ENCODE measurements around the gene REEP5. TPM values are rescaled to one million over a fixed set of nuclear protein-coding genes. Genes with fewer than 3 reads are reported as not detected.

REEP5 gene
- polyA plus RNA-seq, 1 donor (not counting 4 experiments of a cell fraction or from before 2014, with no cell fraction given), result 298 TPM

DNA sequence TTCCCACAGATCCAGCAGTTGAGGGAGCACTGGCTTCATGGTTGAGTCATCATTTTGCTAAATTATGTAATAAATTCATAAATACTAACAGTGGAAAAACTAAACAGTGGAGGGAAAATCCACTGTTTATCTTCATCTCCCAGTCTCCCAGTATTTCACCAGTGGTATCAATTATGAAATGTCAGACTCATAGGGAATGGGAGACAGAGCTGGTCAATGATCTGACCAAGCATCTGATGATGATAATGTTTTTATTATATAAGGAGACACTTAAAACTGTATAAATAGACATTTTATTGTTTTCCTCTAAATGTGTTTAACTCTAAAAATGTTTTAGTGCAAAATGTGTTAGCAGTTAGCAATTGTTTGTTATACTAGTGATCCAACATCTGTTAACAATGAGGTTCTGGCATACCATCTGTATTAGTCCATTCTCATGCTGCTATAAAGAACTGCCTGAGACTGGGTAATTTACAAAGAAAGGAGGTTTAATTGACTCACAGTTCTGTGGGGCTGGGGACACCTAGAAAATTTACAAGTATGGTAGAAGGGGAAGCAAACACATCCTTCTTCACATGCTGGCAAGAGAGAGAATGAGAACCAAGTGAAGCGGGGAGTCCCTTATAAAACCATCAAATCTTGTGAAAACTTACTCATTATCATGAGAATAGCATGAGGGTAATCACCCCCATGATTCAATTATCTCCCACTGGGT is 11.8 kb upstream of the REEP5 start:
- no peak for TF ChIP-seq EZH2 (IDR thresholded peaks at IDR 0.05; ENCODE audit: low read length)
- TF ChIP-seq, protein P1, sequence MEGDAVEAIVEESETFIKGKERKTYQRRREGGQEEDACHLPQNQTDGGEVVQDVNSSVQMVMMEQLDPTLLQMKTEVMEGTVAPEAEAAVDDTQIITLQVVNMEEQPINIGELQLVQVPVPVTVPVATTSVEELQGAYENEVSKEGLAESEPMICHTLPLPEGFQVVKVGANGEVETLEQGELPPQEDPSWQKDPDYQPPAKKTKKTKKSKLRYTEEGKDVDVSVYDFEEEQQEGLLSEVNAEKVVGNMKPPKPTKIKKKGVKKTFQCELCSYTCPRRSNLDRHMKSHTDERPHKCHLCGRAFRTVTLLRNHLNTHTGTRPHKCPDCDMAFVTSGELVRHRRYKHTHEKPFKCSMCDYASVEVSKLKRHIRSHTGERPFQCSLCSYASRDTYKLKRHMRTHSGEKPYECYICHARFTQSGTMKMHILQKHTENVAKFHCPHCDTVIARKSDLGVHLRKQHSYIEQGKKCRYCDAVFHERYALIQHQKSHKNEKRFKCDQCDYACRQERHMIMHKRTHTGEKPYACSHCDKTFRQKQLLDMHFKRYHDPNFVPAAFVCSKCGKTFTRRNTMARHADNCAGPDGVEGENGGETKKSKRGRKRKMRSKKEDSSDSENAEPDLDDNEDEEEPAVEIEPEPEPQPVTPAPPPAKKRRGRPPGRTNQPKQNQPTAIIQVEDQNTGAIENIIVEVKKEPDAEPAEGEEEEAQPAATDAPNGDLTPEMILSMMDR (optimal IDR thresholded peaks at IDR 0.05 in 1 of 3, IDR thresholded peaks at IDR 0.05 in 1 of 3, conservative IDR thresholded peaks at IDR 0.05 in 1 of 3; ENCODE audit: extremely low read depth in 1 of 3, insufficient read depth in 2 of 3, low read length in 3 of 3), result no peak
- H3K9me1 ChIP-seq (ENCODE audit: control insufficient read depth, extremely low read depth, insufficient read depth, low read length), result no peaks in the 10 kb centered on the region
- H3K4me2 ChIP-seq (ENCODE audit: control insufficient read depth, extremely low read depth, insufficient read depth, low read depth, low read length), result no peak overlapping the region
- no peaks in the 10 kb centered on the region for H3K4me1 ChIP-seq (ENCODE audit: control insufficient read depth, extremely low read depth, insufficient read depth, low read length)
- H3K79me2 ChIP-seq (ENCODE audit: control insufficient read depth, insufficient read depth, low read length), result no peaks in the 10 kb centered on the region
- dilution Hi-C loops (cut with MboI; ENCODE audit: extremely low pct_ligation_motif_present, low sequenced_read_pairs), result no loop called here
- FAIRE-seq (no peak), DNase-seq (ENCODE audit: low read depth, low spot score) (no peak)
- no peaks in the 10 kb centered on the region for H3K27me3 ChIP-seq (ENCODE audit: control insufficient read depth, extremely low read depth, insufficient read depth, low read length)
- H3K4me3 ChIP-seq (ENCODE audit: control insufficient read depth in 2 of 3, extremely low read depth in 1 of 3, insufficient read depth in 2 of 3, low read depth in 1 of 3, low read length in 3 of 3), result no peak overlapping the region
- no peak overlapping the region for H3K27ac ChIP-seq (ENCODE audit: control insufficient read depth, insufficient read depth, low read length)
- H2AFZ ChIP-seq (ENCODE audit: control insufficient read depth, low read length), result no peak overlapping the region
- H3K9ac ChIP-seq (ENCODE audit: control insufficient read depth, extremely low read depth, insufficient read depth, low read length), result no peak overlapping the region
- no peaks in the 10 kb centered on the region for H4K20me1 ChIP-seq (ENCODE audit: control insufficient read depth, extremely low read depth, insufficient read depth, low read length)
- H3K36me3 ChIP-seq (ENCODE audit: control insufficient read depth in 2 of 2, extremely low read depth in 1 of 2, insufficient read depth in 2 of 2, low read length in 2 of 2), result no peaks in the 10 kb centered on the region
- no peaks in the 10 kb centered on the region for H3K9me3 ChIP-seq (ENCODE audit: control insufficient read depth, low read depth, low read length)

- Histone ChIP-seq H2AFZ (ENCODE audit: control insufficient read depth, low read length) (no peak overlapping the region), H3K36me3 (ENCODE audit: control insufficient read depth in 2 of 2, extremely low read depth in 1 of 2, insufficient read depth in 2 of 2, low read length in 2 of 2) (no peaks in the 10 kb centered on the region), H3K9ac (ENCODE audit: control insufficient read depth, extremely low read depth, insufficient read depth, low read length) (no peak overlapping the region), H4K20me1 (ENCODE audit: control insufficient read depth, extremely low read depth, insufficient read depth, low read length) (no peaks in the 10 kb centered on the region), H3K9me3 (ENCODE audit: control insufficient read depth, low read depth, low read length) (no peaks in the 10 kb centered on the region), H3K4me3 (ENCODE audit: control insufficient read depth in 2 of 3, extremely low read depth in 1 of 3, insufficient read depth in 2 of 3, low read depth in 1 of 3, low read length in 3 of 3) (no peak overlapping the region), H3K4me1 (ENCODE audit: control insufficient read depth, extremely low read depth, insufficient read depth, low read length) (no peaks in the 10 kb centered on the region), H3K27me3 (ENCODE audit: control insufficient read depth, extremely low read depth, insufficient read depth, low read length) (no peaks in the 10 kb centered on the region), H3K9me1 (ENCODE audit: control insufficient read depth, extremely low read depth, insufficient read depth, low read length) (no peaks in the 10 kb centered on the region), H3K27ac (ENCODE audit: control insufficient read depth, insufficient read depth, low read length) (no peak overlapping the region), H3K79me2 (ENCODE audit: control insufficient read depth, insufficient read depth, low read length) (no peaks in the 10 kb centered on the region), H3K4me2 (ENCODE audit: control insufficient read depth, extremely low read depth, insufficient read depth, low read depth, low read length) (no peak overlapping the region)
- DNase-seq (ENCODE audit: low read depth, low spot score) (no peak), FAIRE-seq (no peak)
- TF ChIP-seq EZH2 (IDR thresholded peaks at IDR 0.05; ENCODE audit: low read length), result no peak
- TF ChIP-seq, protein P1 (optimal IDR thresholded peaks at IDR 0.05 in 1 of 3, IDR thresholded peaks at IDR 0.05 in 1 of 3, conservative IDR thresholded peaks at IDR 0.05 in 1 of 3; ENCODE audit: extremely low read depth in 1 of 3, insufficient read depth in 2 of 3, low read length in 3 of 3), result no peak
- dilution Hi-C loops (cut with MboI; ENCODE audit: extremely low pct_ligation_motif_present, low sequenced_read_pairs), result no loop called here
These were observed 11.1 kb upstream of the REEP5 start for GRCh38 chr5:112933105-112933504.

Measured in keratinocyte (primary cell).